Neuronal stem cell (in vitro differentiated cells): ENCODE results near the gene CCDC9.

Source experiments
- DNase-seq: peaks from one replicate; pipeline ENCODE4 v3.0.0-alpha.2; 2013; ENCODE audit warnings: low spot score
- H2AFZ ChIP-seq: one replicate; pipeline ENCODE4 v1.6.1; 2013; ENCODE audit warnings: mild to moderate bottlenecking, low read length, inconsistent platforms
- H2AK5ac ChIP-seq: 2 replicates; pipeline ENCODE4 v1.6.1; 2013; ENCODE audit warnings: low read depth, mild to moderate bottlenecking, inconsistent platforms, low read length, moderate library complexity, mixed read lengths
- H2BK120ac ChIP-seq: 2 replicates; pipeline ENCODE4 v1.6.1; 2013; ENCODE audit warnings: low read depth, mild to moderate bottlenecking, inconsistent platforms, low read length, moderate library complexity, mixed read lengths
- H2BK12ac ChIP-seq: one replicate; pipeline ENCODE4 v1.6.1; 2013; ENCODE audit warnings: low read length, inconsistent platforms
- H2BK15ac ChIP-seq: 2 replicates; pipeline ENCODE4 v1.6.1; 2013; ENCODE audit warnings: mild to moderate bottlenecking, low read length, inconsistent platforms, mixed read lengths
- H2BK5ac ChIP-seq: one replicate; pipeline ENCODE4 v1.6.1; 2013; ENCODE audit warnings: inconsistent platforms, mild to moderate bottlenecking, low read length, moderate library complexity
- H3K14ac ChIP-seq: one replicate; pipeline ENCODE4 v1.6.1; 2013; ENCODE audit warnings: low read length, inconsistent platforms
- H3K18ac ChIP-seq: 2 replicates; pipeline ENCODE4 v1.6.1; 2013; ENCODE audit warnings: low read length, inconsistent platforms
- H3K23ac ChIP-seq: 2 replicates; pipeline ENCODE4 v1.6.1; 2013; ENCODE audit warnings: low read depth, mild to moderate bottlenecking, mixed read lengths, low read length, inconsistent platforms; ENCODE audit not compliant: poor library complexity
- H3K27ac ChIP-seq: replicated peaks from 3 replicates; pipeline ENCODE4 v1.5.1; 2013; ENCODE audit warnings: low read length, inconsistent platforms
- H3K27me3 ChIP-seq, 3 experiments: 2 replicates each; pipeline ENCODE4 v1.6.1; 2013; ENCODE audit warnings: low read length in 3 of 3, mild to moderate bottlenecking in 2 of 3, inconsistent platforms in 1 of 3, low read depth in 1 of 3, mixed read lengths in 1 of 3, moderate library complexity in 1 of 3; ENCODE audit not compliant: control insufficient read depth in 3 of 3, insufficient read depth in 3 of 3
- H3K36me3 ChIP-seq, 2 donors: replicated peaks in 1 of 2; 2 replicates each; pipeline ENCODE4 v1.6.1; 2013; ENCODE audit warnings: low read length in 2 of 2; ENCODE audit not compliant: control insufficient read depth in 2 of 2, insufficient read depth in 2 of 2
- H3K4ac ChIP-seq: 2 replicates; pipeline ENCODE4 v1.6.1; 2013; ENCODE audit warnings: inconsistent platforms, mild to moderate bottlenecking, low read length, moderate library complexity
- H3K4me1 ChIP-seq, 2 donors: 1 replicate in 1 of 2; 2 replicates in 1 of 2; pipeline ENCODE4 v1.6.1; 2013; ENCODE audit warnings: low read length in 2 of 2, low read depth in 1 of 2; ENCODE audit not compliant: control insufficient read depth in 2 of 2, insufficient read depth in 1 of 2
- H3K4me2 ChIP-seq: one replicate; pipeline ENCODE4 v1.6.1; 2013; ENCODE audit warnings: mild to moderate bottlenecking, low read length, inconsistent platforms; ENCODE audit not compliant: insufficient read depth, poor library complexity, severe bottlenecking
- H3K4me3 ChIP-seq, 2 donors: 2 replicates each; pipeline ENCODE4 v1.5.1; 2013; ENCODE audit warnings: low read length in 2 of 2, mild to moderate bottlenecking in 2 of 2, inconsistent platforms in 1 of 2, moderate library complexity in 1 of 2
- H3K79me1 ChIP-seq: one replicate; pipeline ENCODE4 v1.6.1; 2013; ENCODE audit warnings: low read depth, mild to moderate bottlenecking, inconsistent platforms, low read length, moderate library complexity
- H3K9ac ChIP-seq: one replicate; pipeline ENCODE4 v1.6.1; 2013; ENCODE audit warnings: mild to moderate bottlenecking, low read depth, low read length, inconsistent platforms; ENCODE audit not compliant: poor library complexity
- H3K9me3 ChIP-seq, 2 donors: replicated peaks in 1 of 2; 2 replicates each; pipeline versions ENCODE3 to v1.6.1; 2013; ENCODE audit warnings: low read length in 2 of 2, mild to moderate bottlenecking in 2 of 2, inconsistent platforms in 1 of 2, low read depth in 1 of 2, mixed read lengths in 1 of 2, moderate library complexity in 1 of 2; ENCODE audit not compliant: control insufficient read depth in 2 of 2, insufficient read depth in 1 of 2
- H4K8ac ChIP-seq: one replicate; pipeline ENCODE4 v1.6.1; 2013; ENCODE audit warnings: low read depth, mild to moderate bottlenecking, inconsistent platforms, low read length, moderate library complexity
- H4K91ac ChIP-seq: one replicate; pipeline ENCODE4 v1.6.1; 2013; ENCODE audit warnings: low read length, low read depth, mild to moderate bottlenecking, inconsistent platforms; ENCODE audit not compliant: poor library complexity
- WGBS, 2 donors: extraction: QIAGEN DNeasy Blood & Tissue Kit; methylation state at CpG; one replicate each; pipeline ENCODE4 v1.1.7; 2013; ENCODE audit warnings: missing lambda C conversion rate in 2 of 2, mixed read lengths in 1 of 2; ENCODE audit not compliant: insufficient read length in 2 of 2, insufficient replicate concordance in 1 of 2; ENCODE audit errors: extremely low coverage in 2 of 2; 5-methylcytosine and 5-hydroxymethylcytosine counted together

The CCDC9 gene

GRCh38 chr19:47313754-47314295, 57.5 kb downstream of the CCDC9 start:
- Histone ChIP-seq H3K18ac (no peak overlapping the region), H2AK5ac (no peak overlapping the region)

GRCh38 chr19:47315125-47315821, 58.9 kb downstream of the CCDC9 start:
- no peak overlapping the region for H3K9ac ChIP-seq

More at GRCh38 chr19:47313754-47314295, 57.5 kb downstream of the CCDC9 start:
- no peaks in the 10 kb centered on the region for H3K9me3 ChIP-seq
- no peaks in the 10 kb centered on the region for H3K36me3 ChIP-seq
- no peak overlapping the region for H2BK12ac ChIP-seq
- no peak overlapping the region for H3K27ac ChIP-seq
- H3K27me3 ChIP-seq, result no peaks in the 10 kb centered on the region
- H3K4me1 ChIP-seq, result no peaks in the 10 kb centered on the region
- H3K23ac ChIP-seq, result no peak overlapping the region
- no peak overlapping the region for H4K8ac ChIP-seq
- H3K79me1 ChIP-seq, result no peaks in the 10 kb centered on the region
- H2BK15ac ChIP-seq, result no peak overlapping the region
- H3K4ac ChIP-seq, result no peak overlapping the region
- no peak overlapping the region for H3K14ac ChIP-seq
- DNase-seq, result no peak
- peak overlapping the region; percentile 9 for H3K9ac ChIP-seq
- no peak overlapping the region for H2BK5ac ChIP-seq
- H2BK120ac ChIP-seq, result no peak overlapping the region
- H3K4me2 ChIP-seq, result no peak overlapping the region
- WGBS, 2 donors, result no CpG with 5 or more reads among the region's 10 CpGs
- no peak overlapping the region for H4K91ac ChIP-seq
- no peak overlapping the region for H2AFZ ChIP-seq
- no peak overlapping the region for H3K4me3 ChIP-seq

GRCh38 chr19:47316513-47316912, 60.2 kb downstream of the CCDC9 start:
- Histone ChIP-seq H3K23ac (no peak overlapping the region), H4K91ac (no peak overlapping the region), H2BK12ac (no peak overlapping the region), H2BK15ac (no peak overlapping the region), H3K79me1 (no peaks in the 10 kb centered on the region), H3K27ac (no peak overlapping the region), H2AK5ac (no peak overlapping the region), H3K18ac (no peak overlapping the region), H3K4ac (no peak overlapping the region), H3K4me1 (no peaks in the 10 kb centered on the region), H3K9ac (no peak overlapping the region), H3K4me3 (no peak overlapping the region), H3K9me3 (no peaks in the 10 kb centered on the region), H2BK120ac (no peak overlapping the region), H3K4me2 (no peak overlapping the region), H3K36me3 (no peaks in the 10 kb centered on the region), H2AFZ (no peak overlapping the region), H3K14ac (no peak overlapping the region), H2BK5ac (no peak overlapping the region), H3K27me3 (no peaks in the 10 kb centered on the region), H4K8ac (no peak overlapping the region)
- no CpG with 5 or more reads among the region's 4 CpGs for WGBS, 2 donors
- DNase-seq, result no peak

More at GRCh38 chr19:47315125-47315821, 58.9 kb downstream of the CCDC9 start:
- Histone ChIP-seq H3K14ac (no peak overlapping the region), H3K23ac (no peak overlapping the region), H3K9me3 (no peaks in the 10 kb centered on the region), H3K27me3 (no peaks in the 10 kb centered on the region), H3K4me3 (no peak overlapping the region), H3K36me3 (no peaks in the 10 kb centered on the region), H3K4me1 (no peaks in the 10 kb centered on the region), H3K18ac (no peak overlapping the region), H4K91ac (no peak overlapping the region), H3K4ac (no peak overlapping the region), H2BK15ac (no peak overlapping the region), H2AK5ac (no peak overlapping the region), H2BK12ac (no peak overlapping the region), H4K8ac (no peak overlapping the region), H3K27ac (no peak overlapping the region), H2AFZ (no peak overlapping the region), H2BK5ac (no peak overlapping the region), H3K79me1 (no peaks in the 10 kb centered on the region), H2BK120ac (no peak overlapping the region), H3K4me2 (no peak overlapping the region)
- no CpG with 5 or more reads among the region's 12 CpGs for WGBS, 2 donors
- no peak for DNase-seq

GRCh38 chr19:47319923-47320871, 63.9 kb downstream of the CCDC9 start:
- no peak overlapping the region for H3K4ac ChIP-seq
- H3K18ac ChIP-seq, result peak overlapping the region; percentile 57
- no peak for DNase-seq
- no peak overlapping the region for H2AK5ac ChIP-seq
- H3K4me3 ChIP-seq, result peak overlapping the region in 1 of 2 donors; percentile 3
- H2BK15ac ChIP-seq, result peak overlapping the region; percentile 58
- H3K9ac ChIP-seq, result peak overlapping the region; percentile 78
- H3K14ac ChIP-seq, result peak overlapping the region; percentile 82
- peak overlapping the region; percentile 39 for H2BK5ac ChIP-seq
- no peaks in the 10 kb centered on the region for H3K36me3 ChIP-seq
- peaks cover 0 to 8% (median 0%) of the 10 kb centered on the region in 3 experiments for H3K27me3 ChIP-seq
- H3K23ac ChIP-seq, result peak overlapping the region; percentile 8
- no CpG with 5 or more reads among the region's 46 CpGs for WGBS, 2 donors
- no peak overlapping the region for H2BK12ac ChIP-seq
- H3K4me2 ChIP-seq, result no peak overlapping the region
- no peak overlapping the region for H2AFZ ChIP-seq
- no peaks in the 10 kb centered on the region for H3K4me1 ChIP-seq
- H3K27ac ChIP-seq, result no peak overlapping the region
- H3K9me3 ChIP-seq, result no peaks in the 10 kb centered on the region
- no peaks in the 10 kb centered on the region for H3K79me1 ChIP-seq
- H4K91ac ChIP-seq, result peak overlapping the region; percentile 92
- H2BK120ac ChIP-seq, result no peak overlapping the region
- H4K8ac ChIP-seq, result peak overlapping the region; percentile 48
